Small intestine (tissue), 7 donors: ENCODE measurements around the gene CASR. TPM values are rescaled to one million over a fixed set of nuclear protein-coding genes. Genes with fewer than 3 reads are reported as not detected.
A peak's percentile ranks its signal among the peaks of the same experiment; 100 is the strongest.

ENCODE experiments used
- DNase-seq, 2 donors: peaks; one replicate each; pipeline versions ENCODE4 v3.0.0 to v3.0.0-alpha.2; 2013
- FAIRE-seq: peaks from 2 replicates; lab custom pipeline; 2012; peaks lifted over from hg19 to GRCh38; lab: Jason Lieb, UNC
- H3K27ac ChIP-seq, 3 donors: one replicate each; pipeline ENCODE4 v1.5.1; 2013; ENCODE audit warnings: low read length in 2 of 3, mild to moderate bottlenecking in 2 of 3, control low read depth in 1 of 3, inconsistent platforms in 1 of 3, low read depth in 1 of 3, moderate library complexity in 1 of 3
- H3K27me3 ChIP-seq, 3 donors: one replicate each; pipeline ENCODE4 v1.6.1; 2013; ENCODE audit warnings: low read length in 3 of 3, inconsistent platforms in 1 of 3; ENCODE audit not compliant: control insufficient read depth in 3 of 3, insufficient read depth in 3 of 3
- H3K36me3 ChIP-seq, 3 donors: one replicate each; pipeline ENCODE4 v1.6.1; 2013; ENCODE audit warnings: low read length in 3 of 3, inconsistent platforms in 1 of 3, low read depth in 1 of 3, mild to moderate bottlenecking in 1 of 3, moderate library complexity in 1 of 3; ENCODE audit not compliant: control insufficient read depth in 3 of 3, insufficient read depth in 2 of 3
- H3K4me1 ChIP-seq, 3 donors: one replicate each; pipeline ENCODE4 v1.6.1; 2013; ENCODE audit warnings: low read length in 2 of 3, inconsistent platforms in 1 of 3, low read depth in 1 of 3, mild to moderate bottlenecking in 1 of 3, moderate library complexity in 1 of 3; ENCODE audit not compliant: control insufficient read depth in 3 of 3, insufficient read depth in 2 of 3
- H3K4me3 ChIP-seq, 3 donors: one replicate each; pipeline ENCODE4 v1.5.1; 2013; ENCODE audit warnings: low read length in 3 of 3, control low read depth in 1 of 3, inconsistent platforms in 1 of 3, low read depth in 1 of 3, mild to moderate bottlenecking in 1 of 3, moderate library complexity in 1 of 3
- H3K9me3 ChIP-seq, 2 donors: one replicate each; pipeline ENCODE4 v1.6.1; 2013; ENCODE audit warnings: low read depth in 1 of 2, low read length in 1 of 2; ENCODE audit not compliant: control insufficient read depth in 2 of 2, insufficient read depth in 1 of 2
- whole genome bisulfite sequencing, 3 donors: extraction: QIAGEN DNeasy Blood & Tissue Kit; methylation state at CpG; one replicate each; pipeline ENCODE4 v1.1.7; 2013; 5-methylcytosine and 5-hydroxymethylcytosine counted together
- polyA plus RNA-seq, 4 donors: library from polyadenylated mRNA; stranded (reverse) in 3 of 4; unstranded in 1 of 4; fragments of 200-250 nt in 3 of 4; fragments of 120-200 nt in 1 of 4; gene quantifications; one replicate each; pipeline versions ENCODE4 v1.2.1 to v1.2.3, GENCODE V29; 2013
- donor health status: healthy with polysubstance abuse.
- donor health status: control.
- donor health status: control.
- donor health status: Bipolar disorder and iron deficiency.
- donor health status: healthy.

CASR gene
- polyA plus RNA-seq, 4 donors: 0.19 to 1.7 (median 0.22) TPM; not detected in 1

DNA sequence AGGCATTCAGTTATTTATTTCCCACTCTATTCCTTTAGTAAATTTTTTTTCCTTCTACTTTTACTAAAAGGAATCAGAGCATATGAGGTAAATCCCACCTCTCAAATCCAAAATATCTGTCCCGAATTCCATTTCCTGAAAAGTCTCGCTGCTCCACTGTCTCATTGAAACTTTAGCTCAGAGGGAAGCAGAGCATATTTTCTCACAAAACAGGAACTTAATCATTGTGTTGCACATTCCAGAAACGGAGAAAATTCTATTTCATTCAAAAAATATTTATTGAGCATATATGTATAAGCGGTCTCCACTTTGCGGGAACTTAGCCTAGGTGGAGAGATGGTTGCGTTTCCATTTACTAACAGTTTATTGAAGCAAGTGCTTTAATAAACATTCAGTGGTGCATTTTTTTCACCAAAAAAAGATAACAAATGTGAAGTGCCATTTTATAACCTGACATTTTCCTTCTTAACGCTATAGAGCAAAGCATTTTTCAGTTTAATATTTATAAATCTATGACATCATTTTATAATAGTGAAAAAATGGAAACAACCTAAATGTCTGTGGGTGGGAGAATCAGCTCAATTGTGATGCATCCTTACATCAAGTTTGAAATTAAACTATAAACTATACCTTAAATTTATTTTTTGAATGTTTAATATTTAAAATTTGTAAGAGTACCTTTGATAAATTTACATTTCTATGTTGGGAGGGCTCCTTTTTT lies 74.3 kb downstream of the CASR start:
- DNase-seq: no peak
- Histone ChIP-seq H3K4me3 (no peak overlapping the region), H3K4me1 (no peaks in the 10 kb centered on the region), H3K9me3 (no peaks in the 10 kb centered on the region), H3K27ac (no peak overlapping the region), H3K27me3 (peaks cover 0 to 5% (median 2%) of the 10 kb centered on the region in 3 donors), H3K36me3 (no peaks in the 10 kb centered on the region)
- FAIRE-seq: no peak
- WGBS, 3 donors: 71 to 82% (median 79%) methylated on average over 7 of the region's 7 CpGs

DNA sequence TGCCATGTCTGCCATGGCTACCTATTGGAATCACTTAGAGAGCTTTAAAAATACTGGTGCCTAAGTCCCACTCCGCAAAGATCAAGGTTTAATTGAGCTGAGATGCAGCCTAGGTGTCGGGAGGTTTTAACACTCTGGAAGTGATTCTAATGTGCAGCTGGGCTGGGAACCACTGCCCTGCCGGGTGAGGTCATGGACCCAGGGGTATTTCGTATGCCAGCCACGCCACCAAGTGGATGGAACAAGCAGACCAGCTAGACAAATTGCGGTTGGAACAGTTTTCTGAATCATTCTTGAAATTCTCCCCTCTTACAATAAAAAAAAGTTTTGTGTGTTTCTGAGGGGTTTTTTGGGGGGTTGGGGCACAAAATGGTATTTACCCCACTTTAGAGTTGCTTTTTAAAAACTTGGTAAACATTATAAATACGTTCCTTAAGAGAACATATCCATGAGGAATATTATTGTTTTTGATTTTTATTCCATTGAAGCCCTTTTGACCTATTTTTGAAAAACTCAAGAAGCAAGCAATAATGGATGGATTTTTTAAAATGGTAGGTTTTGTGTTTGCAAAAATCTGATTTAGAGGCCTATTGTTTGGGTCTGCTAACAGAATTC lies 75.4 kb downstream of the CASR start:
- DNase-seq (peak; percentile 71 to 74), FAIRE-seq (peak; percentile 33)
- H3K36me3 ChIP-seq: no peaks in the 10 kb centered on the region
- WGBS, 3 donors: 4 to 7% (median 7%) methylated on average over 7 of the region's 7 CpGs
- H3K27me3 ChIP-seq: peaks cover 0 to 5% (median 2%) of the 10 kb centered on the region in 3 donors
- no peak overlapping the region for H3K27ac ChIP-seq
- no peak overlapping the region for H3K4me3 ChIP-seq
- no peaks in the 10 kb centered on the region for H3K4me1 ChIP-seq
- no peaks in the 10 kb centered on the region for H3K9me3 ChIP-seq

DNA sequence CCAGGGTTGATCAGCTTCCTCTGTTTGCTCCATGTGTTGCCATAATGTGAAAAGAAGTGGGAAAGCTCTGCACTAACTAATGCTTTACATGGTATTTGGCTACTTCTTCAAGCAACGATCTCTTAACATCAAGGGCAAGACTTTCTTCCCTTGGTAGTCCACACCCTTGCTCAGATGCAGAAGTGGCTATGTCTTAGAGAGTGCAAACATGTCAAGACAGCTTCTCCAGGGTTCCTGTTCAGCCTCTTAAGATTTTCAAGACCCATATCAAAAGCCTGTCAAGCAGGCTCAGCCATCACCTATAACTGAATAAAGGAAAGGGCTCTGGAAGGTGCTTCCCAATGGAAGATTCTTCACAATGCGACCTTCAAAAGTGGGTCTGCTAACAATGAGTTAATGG lies 76.7 kb downstream of the CASR start:
- Histone ChIP-seq H3K4me1 (no peaks in the 10 kb centered on the region), H3K9me3 (no peaks in the 10 kb centered on the region), H3K27ac (no peak overlapping the region), H3K27me3 (peaks cover 0 to 5% (median 2%) of the 10 kb centered on the region in 3 donors), H3K4me3 (no peak overlapping the region), H3K36me3 (no peaks in the 10 kb centered on the region)
- no peak for FAIRE-seq
- DNase-seq: no peak
- WGBS, 3 donors: 75 to 86% (median 78%) methylated on average over 2 of the region's 2 CpGs

GRCh38 chr3:122263058-122263457 lies 79.6 kb downstream of the CASR start:
- WGBS, 3 donors: 81 to 95% (median 91%) methylated on average over 2 of the region's 2 CpGs
- FAIRE-seq (no peak), DNase-seq (no peak)
- Histone ChIP-seq H3K4me1 (peaks cover 0 to 3% (median 0%) of the 10 kb centered on the region in 3 donors), H3K9me3 (no peaks in the 10 kb centered on the region), H3K27me3 (peaks cover 0 to 7% (median 2%) of the 10 kb centered on the region in 3 donors), H3K4me3 (no peak overlapping the region), H3K27ac (no peak overlapping the region), H3K36me3 (no peaks in the 10 kb centered on the region)

GRCh38 chr3:122263974-122264588 lies 80.6 kb downstream of the CASR start:
- Histone ChIP-seq H3K9me3 (no peaks in the 10 kb centered on the region), H3K4me1 (peaks cover 0 to 8% (median 0%) of the 10 kb centered on the region in 3 donors), H3K27me3 (peaks cover 0 to 7% (median 2%) of the 10 kb centered on the region in 3 donors), H3K36me3 (no peaks in the 10 kb centered on the region), H3K4me3 (no peak overlapping the region), H3K27ac (no peak overlapping the region)
- no peak for FAIRE-seq
- no peak for DNase-seq

- no peak for DNase-seq
- Histone ChIP-seq H3K36me3 (no peaks in the 10 kb centered on the region), H3K4me1 (peaks cover 0 to 8% (median 0%) of the 10 kb centered on the region in 3 donors), H3K27me3 (peaks cover 0 to 7% (median 2%) of the 10 kb centered on the region in 3 donors), H3K9me3 (no peaks in the 10 kb centered on the region), H3K27ac (no peak overlapping the region), H3K4me3 (no peak overlapping the region)
- WGBS, 3 donors: 44 to 72% (median 61%) methylated on average over 3 of the region's 3 CpGs
- FAIRE-seq: no peak
Observed at GRCh38 chr3:122265957-122266356, 82.5 kb downstream of the CASR start.

DNA sequence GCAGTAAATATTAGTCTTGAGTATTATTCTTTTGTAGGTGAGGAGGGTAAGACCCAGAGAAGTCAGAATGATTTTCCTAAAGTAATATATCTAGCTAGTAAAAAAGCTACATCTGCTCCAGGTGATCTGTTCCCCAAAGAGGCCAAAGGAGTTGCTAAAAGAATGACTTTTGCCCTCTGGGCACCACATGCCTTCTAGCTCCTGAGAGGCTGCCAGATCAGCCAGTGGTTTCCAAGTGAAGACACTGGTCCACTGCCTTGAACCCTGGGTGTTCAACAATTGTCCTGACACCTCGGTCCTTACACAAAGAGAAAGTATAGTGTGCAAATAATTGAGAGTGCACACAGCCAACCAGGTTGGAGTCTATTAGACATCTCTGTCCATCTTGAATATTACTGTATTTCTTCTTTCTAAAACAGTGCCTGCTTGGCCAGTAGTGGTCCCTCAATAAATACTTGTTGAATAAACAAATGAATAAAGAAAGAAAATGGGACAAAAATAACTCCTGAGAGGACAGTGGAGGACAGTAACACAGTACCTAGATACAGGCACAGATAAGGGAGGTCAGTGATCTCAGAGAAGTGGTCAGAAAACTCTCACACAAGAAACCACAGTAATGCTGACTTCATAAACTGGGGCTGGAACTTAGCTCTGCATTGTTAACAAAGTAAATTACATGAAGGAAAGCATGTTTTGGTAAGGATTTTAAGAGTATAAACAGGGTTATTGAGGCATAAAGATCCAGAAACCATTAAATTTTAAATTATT lies 85.0 kb downstream of the CASR start:
- Histone ChIP-seq H3K27ac (peak overlapping the region in 1 of 3 donors; percentile 15), H3K4me3 (no peak overlapping the region), H3K36me3 (no peaks in the 10 kb centered on the region), H3K27me3 (peaks cover 0 to 2% (median 0%) of the 10 kb centered on the region in 3 donors), H3K9me3 (no peaks in the 10 kb centered on the region), H3K4me1 (peaks cover 0 to 8% (median 0%) of the 10 kb centered on the region in 3 donors)
- DNase-seq (no peak), FAIRE-seq (no peak)
- 35 to 85% (median 61%) methylated on average over 1 of the region's 1 CpG for WGBS, 3 donors

- peaks cover 0 to 2% (median 0%) of the 10 kb centered on the region in 3 donors for H3K27me3 ChIP-seq
- peaks cover 0 to 8% (median 0%) of the 10 kb centered on the region in 3 donors for H3K4me1 ChIP-seq
- H3K27ac ChIP-seq: no peak overlapping the region
- WGBS, 3 donors: 71 to 85% (median 84%) methylated on average over 2 of the region's 2 CpGs
- no peak overlapping the region for H3K4me3 ChIP-seq
- FAIRE-seq: no peak
- H3K9me3 ChIP-seq: no peaks in the 10 kb centered on the region
- no peak for DNase-seq
- no peaks in the 10 kb centered on the region for H3K36me3 ChIP-seq
Observed at GRCh38 chr3:122269045-122269444, 85.6 kb downstream of the CASR start.
